GM18526 (cell line): ENCODE data around the gene TP53BP1.

Experiments
- POLR2A ChIP-seq: IDR thresholded peaks from 3 replicates; pipeline ENCODE4 v1.6.1; 2011; ENCODE audit not compliant: insufficient read length; ENCODE audit errors: extremely low read depth

Gene TP53BP1

GRCh38 chr15:43509660-43510199 is 16.8 kb upstream of the TP53BP1 start:
- no peak for TF ChIP-seq POLR2A

GRCh38 chr15:43508991-43509659 is 16.2 kb upstream of the TP53BP1 start:
- TF ChIP-seq POLR2A = no peak

GRCh38 chr15:43508421-43508820 is 15.5 kb upstream of the TP53BP1 start:
- TF ChIP-seq POLR2A = no peak

GRCh38 chr15:43505738-43506137 is 12.8 kb upstream of the TP53BP1 start:
- no peak for TF ChIP-seq POLR2A

- TF ChIP-seq POLR2A = no peak
Observed at GRCh38 chr15:43499635-43500034, 6.7 kb upstream of the TP53BP1 start.

GRCh38 chr15:43498990-43499389 is 6.0 kb upstream of the TP53BP1 start:
- no peak for TF ChIP-seq POLR2A

- TF ChIP-seq POLR2A = no peak
Observed at GRCh38 chr15:43493703-43494472, 932 bp upstream of the TP53BP1 start.

- TF ChIP-seq POLR2A = no peak
Observed at GRCh38 chr15:43492266-43492665, 690 bp downstream of the TP53BP1 start.

- no peak for TF ChIP-seq POLR2A
Observed at GRCh38 chr15:43489191-43489590, 3.8 kb downstream of the TP53BP1 start.

- TF ChIP-seq POLR2A = no peak
Observed at GRCh38 chr15:43488790-43489189, 4.2 kb downstream of the TP53BP1 start.

- TF ChIP-seq POLR2A = no peak
Observed at GRCh38 chr15:43487271-43487895, 5.6 kb downstream of the TP53BP1 start.

GRCh38 chr15:43484455-43484854 is 8.5 kb downstream of the TP53BP1 start:
- no peak for TF ChIP-seq POLR2A

- TF ChIP-seq POLR2A = no peak
Observed at GRCh38 chr15:43483297-43484128, 9.4 kb downstream of the TP53BP1 start.

- no peak for TF ChIP-seq POLR2A
Observed at GRCh38 chr15:43473885-43474284, 19.1 kb downstream of the TP53BP1 start.

- no peak for TF ChIP-seq POLR2A
Observed at GRCh38 chr15:43471975-43472374, 21.0 kb downstream of the TP53BP1 start.
